GM23248 (cell line): ENCODE measurements around the gene CHRNG. TPM values are rescaled to one million over a fixed set of nuclear protein-coding genes. Genes with fewer than 3 reads are reported as not detected.

Source experiments
- DNase-seq: peaks from one replicate; pipeline ENCODE4 v3.0.0-alpha.2; 2015
- H2AFZ ChIP-seq: fragments of 200-600 bp; sonication (generic); 2 replicates; pipeline ENCODE4 v1.6.1; 2016; ENCODE audit warnings: antibody characterized with exemption
- H3F3A ChIP-seq: fragments of 200-600 bp; sonication (generic); 2 replicates; pipeline ENCODE4 v1.6.1; 2016; ENCODE audit warnings: mild to moderate bottlenecking, antibody characterized with exemption, mixed run types; ENCODE audit not compliant: insufficient read depth
- H3K27ac ChIP-seq: fragments of 200-600 bp; sonication (generic); 2 replicates; pipeline ENCODE4 v1.5.1; 2016; ENCODE audit warnings: mild to moderate bottlenecking
- H3K27me3 ChIP-seq: fragments of 200-600 bp; sonication (generic); replicated peaks from 2 replicates; pipeline ENCODE4 v1.6.1; 2016; ENCODE audit warnings: mild to moderate bottlenecking; ENCODE audit not compliant: insufficient read depth
- H3K36me3 ChIP-seq: fragments of 200-600 bp; sonication (generic); 2 replicates; pipeline ENCODE4 v1.6.1; 2016; ENCODE audit warnings: low read depth, mild to moderate bottlenecking
- H3K4me1 ChIP-seq: fragments of 200-600 bp; sonication (generic); 2 replicates; pipeline ENCODE4 v1.6.1; 2016; ENCODE audit warnings: mild to moderate bottlenecking; ENCODE audit not compliant: insufficient read depth
- H3K4me2 ChIP-seq: fragments of 200-600 bp; sonication (generic); one replicate; pipeline ENCODE4 v1.6.1; 2016; ENCODE audit warnings: mild to moderate bottlenecking; ENCODE audit not compliant: unreplicated experiment
- H3K4me3 ChIP-seq: fragments of 200-600 bp; sonication (generic); 2 replicates; pipeline ENCODE4 v1.5.1; 2016; ENCODE audit warnings: mild to moderate bottlenecking
- H3K79me2 ChIP-seq: fragments of 200-600 bp; sonication (generic); 2 replicates; pipeline ENCODE4 v1.6.1; 2016; ENCODE audit warnings: mild to moderate bottlenecking; ENCODE audit not compliant: insufficient read depth
- H3K9ac ChIP-seq: fragments of 200-600 bp; sonication (generic); 2 replicates; pipeline ENCODE4 v1.6.1; 2016; ENCODE audit warnings: mild to moderate bottlenecking
- H3K9me2 ChIP-seq: fragments of 200-600 bp; sonication (generic); 2 replicates; pipeline ENCODE4 v1.6.1; 2016; ENCODE audit warnings: mixed run types, mild to moderate bottlenecking, moderate library complexity; ENCODE audit not compliant: insufficient read depth
- H3K9me3 ChIP-seq: fragments of 200-600 bp; sonication (generic); one replicate; pipeline ENCODE4 v1.6.1; 2017; ENCODE audit warnings: low read depth
- H4K20me1 ChIP-seq: fragments of 200-600 bp; sonication (generic); 2 replicates; pipeline ENCODE4 v1.6.0; 2016; ENCODE audit not compliant: insufficient read depth
- EZH2 ChIP-seq: fragments of 200-600 bp; sonication (generic); IDR thresholded peaks from 2 replicates; pipeline ENCODE4 v1.6.1; 2018; ENCODE audit warnings: antibody characterized with exemption, mild to moderate bottlenecking; ENCODE audit not compliant: insufficient read depth, poor library complexity, severe bottlenecking
- EZH2phosphoT487 ChIP-seq: fragments of 200-600 bp; sonication (generic); IDR thresholded peaks from 2 replicates; pipeline ENCODE4 v1.6.1; 2018; ENCODE audit warnings: antibody characterized with exemption, moderate library complexity, mild to moderate bottlenecking, low read depth; ENCODE audit not compliant: insufficient read depth
- WGBS, 2 experiments: methylation state at CpG; one replicate each; pipeline ENCODE4 v1.1.6; 2015 to 2017; ENCODE audit warnings: low lambda C conversion rate in 2 of 2, low coverage in 1 of 2; ENCODE audit errors: missing lambda C conversion rate in 2 of 2; 5-methylcytosine and 5-hydroxymethylcytosine counted together
- in situ Hi-C: fragments of 300-500 bp; cut with MboI; formaldehyde crosslinking; loops from 2 replicates; pipeline ENCODE4 v1.15.0; 2020
- polyA plus RNA-seq: library from polyadenylated mRNA; unstranded; fragments of >200 nt; fragmentation: Nextera tagmentation; extraction: Ambion mirVana; gene quantifications from 2 replicates; pipeline ENCODE4 v1.2.1, GENCODE V29; 2016
- total RNA-seq: library from RNA; depleted of rRNA; stranded (reverse); fragments of >200 nt; shearing (Covaris generic); gene quantifications from 2 replicates; pipeline ENCODE4 v1.2.3, GENCODE V29; 2014

The CHRNG gene
- total and polyA plus RNA-seq, 2 experiments from 2014 or later = not detected

- TF ChIP-seq EZH2 (no peak), EZH2phosphoT487 (no peak)
- Histone ChIP-seq H2AFZ (no peak overlapping the region), H3K9me3 (no peaks in the 10 kb centered on the region), H3K4me1 (no peaks in the 10 kb centered on the region), H4K20me1 (no peaks in the 10 kb centered on the region), H3K79me2 (peaks cover 42% of the 10 kb centered on the region), H3K36me3 (peaks cover 5% of the 10 kb centered on the region; the same call in 1 of the 2 replicates), H3K9ac (no peak overlapping the region), H3K4me2 (no peak overlapping the region), H3K27me3 (no peaks in the 10 kb centered on the region), H3K4me3 (no peak overlapping the region), H3F3A (0 out of 2 replicates have a peak, but pooled peaks cover 9% of the 10 kb centered on the region), H3K27ac (no peak overlapping the region), H3K9me2 (no peaks in the 10 kb centered on the region)
- WGBS, 2 experiments = 92 to 93% methylated on average over 17 of the region's 17 CpGs
- in situ Hi-C loops = loop anchor here (25.0 kb wide), 1 partner anchor 633 kb away; no protein-coding TSS in a partner anchor
- no peak for DNase-seq
Measured at GRCh38 chr2:232545511-232546375, 6.3 kb downstream of the CHRNG start.

DNA sequence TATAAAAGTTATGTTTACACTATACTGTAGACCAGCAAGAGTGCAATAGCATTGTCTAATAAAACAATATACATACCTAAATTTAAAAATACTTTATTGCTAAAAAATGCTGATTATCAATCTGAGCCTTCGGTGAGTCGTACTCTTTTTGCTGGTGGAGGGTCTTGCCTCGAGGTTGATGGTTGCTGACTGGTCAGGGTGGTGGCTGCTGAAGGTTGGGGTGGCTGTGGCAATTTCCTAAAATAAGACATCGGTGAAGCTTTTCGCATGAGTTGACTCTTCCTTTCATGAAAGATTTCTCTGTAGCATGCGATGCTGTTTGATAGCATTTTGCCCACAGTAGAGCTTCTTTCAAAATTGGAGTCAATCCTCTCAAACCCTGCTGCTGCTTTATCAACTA lies 8.5 kb downstream of the CHRNG start:
- Histone ChIP-seq H3K79me2 (peaks cover 64% of the 10 kb centered on the region), H3K4me3 (no peak overlapping the region), H3F3A (0 out of 2 replicates have a peak, but pooled peaks cover 9% of the 10 kb centered on the region), H3K9ac (no peak overlapping the region), H3K27ac (no peak overlapping the region), H3K9me3 (no peaks in the 10 kb centered on the region), H3K36me3 (peaks cover 13% of the 10 kb centered on the region), H3K4me2 (no peak overlapping the region), H2AFZ (no peak overlapping the region), H3K27me3 (no peaks in the 10 kb centered on the region), H4K20me1 (no peaks in the 10 kb centered on the region; the same call in 1 of the 2 replicates), H3K4me1 (peaks cover 7% of the 10 kb centered on the region), H3K9me2 (no peaks in the 10 kb centered on the region)
- TF ChIP-seq EZH2 (no peak), EZH2phosphoT487 (no peak)
- 96 to 99% methylated on average over 6 of the region's 6 CpGs for WGBS, 2 experiments
- in situ Hi-C loops = loop anchor here (25.0 kb wide), 1 partner anchor 636 kb away; no protein-coding TSS in a partner anchor
- DNase-seq = no peak

GRCh38 chr2:232549655-232550353 lies 10.3 kb downstream of the CHRNG start:
- H3K27ac ChIP-seq = peak overlapping the region; percentile 100
- in situ Hi-C loops = loop anchor here (25.0 kb wide), 1 partner anchor 638 kb away; no protein-coding TSS in a partner anchor
- H3K9me2 ChIP-seq = no peaks in the 10 kb centered on the region
- TF ChIP-seq EZH2 (no peak), EZH2phosphoT487 (no peak)
- H3K4me2 ChIP-seq = peak overlapping the region; percentile 94
- peak overlapping the region; percentile 87 for H2AFZ ChIP-seq
- H3K4me3 ChIP-seq = peak overlapping the region; percentile 89
- H3K27me3 ChIP-seq = no peaks in the 10 kb centered on the region
- no peaks in the 10 kb centered on the region for H3K9me3 ChIP-seq
- peaks cover 82% of the 10 kb centered on the region for H3K79me2 ChIP-seq
- peaks cover 7% of the 10 kb centered on the region for H3K4me1 ChIP-seq
- H3K36me3 ChIP-seq = peaks cover 13% of the 10 kb centered on the region
- H3F3A ChIP-seq = 0 out of 2 replicates have a peak, but pooled peaks cover 9% of the 10 kb centered on the region
- WGBS, 2 experiments = 31 to 32% methylated on average over 21 of the region's 21 CpGs
- peak overlapping the region; percentile 100 for H3K9ac ChIP-seq
- no peaks in the 10 kb centered on the region; the same call in none of the 2 replicates for H4K20me1 ChIP-seq
- no peak for DNase-seq
